ENCODE measurements around the gene EPB41L4B.

- TF ChIP-seq RAD21 (conservative IDR thresholded peaks at IDR 0.05) (no peak), CTCF (IDR thresholded peaks at IDR 0.05; ENCODE audit: poor library complexity, severe bottlenecking) (no peak), TAF1 (IDR thresholded peaks at IDR 0.05; ENCODE audit: low read depth) (no peak)
Observed at GRCh38 chr9:109158651-109159050, 162.2 kb downstream of the EPB41L4B start.

Data from neural cell (in vitro differentiated cells).